MM.1S (cell line): ENCODE data around the gene SRI.

Source experiments
- DNase-seq: peaks from one replicate; pipeline ENCODE4 v3.0.0-alpha.2; 2015
- H2AFZ ChIP-seq: fragments of 300-600 bp; sonication (generic); 2 replicates; pipeline ENCODE4 v1.6.0; 2016; ENCODE audit warnings: antibody characterized with exemption, low read length
- H3F3A ChIP-seq: fragments of 300-600 bp; sonication (generic); 2 replicates; pipeline ENCODE4 v1.6.1; 2016; ENCODE audit warnings: mild to moderate bottlenecking, antibody characterized with exemption, low read length, moderate library complexity, mixed read lengths; ENCODE audit not compliant: insufficient read depth
- H3K27ac ChIP-seq: fragments of 300-600 bp; sonication (generic); 2 replicates; pipeline ENCODE4 v1.5.1; 2016; ENCODE audit warnings: mild to moderate bottlenecking, low read length
- H3K27me3 ChIP-seq: fragments of 300-600 bp; sonication (generic); replicated peaks from 2 replicates; pipeline ENCODE4 v1.6.0; 2016; ENCODE audit warnings: low read length; ENCODE audit not compliant: insufficient read depth
- H3K36me3 ChIP-seq: fragments of 300-600 bp; sonication (generic); replicated peaks from 2 replicates; pipeline ENCODE4 v1.6.1; 2016; ENCODE audit warnings: mild to moderate bottlenecking, low read length, mixed read lengths; ENCODE audit not compliant: insufficient read depth
- H3K4me1 ChIP-seq: fragments of 300-600 bp; sonication (generic); 2 replicates; pipeline ENCODE4 v1.6.1; 2016; ENCODE audit warnings: low read length, mixed read lengths
- H3K4me2 ChIP-seq: fragments of 300-600 bp; sonication (generic); 2 replicates; pipeline ENCODE4 v1.6.0; 2016; ENCODE audit warnings: low read depth, low read length
- H3K4me3 ChIP-seq: fragments of 300-600 bp; sonication (generic); 2 replicates; pipeline ENCODE4 v1.5.1; 2016; ENCODE audit warnings: low read length, mixed read lengths
- H3K79me2 ChIP-seq: fragments of 300-600 bp; sonication (generic); 2 replicates; pipeline ENCODE4 v1.6.1; 2016; ENCODE audit warnings: mixed run types, low read length, mixed read lengths
- H3K9ac ChIP-seq: fragments of 300-600 bp; sonication (generic); 2 replicates; pipeline ENCODE4 v1.6.1; 2016; ENCODE audit warnings: low read length, mixed read lengths
- H3K9me2 ChIP-seq: fragments of 300-600 bp; sonication (generic); replicated peaks from 2 replicates; pipeline ENCODE4 v1.6.1; 2016; ENCODE audit warnings: mild to moderate bottlenecking, low read length, mixed read lengths; ENCODE audit not compliant: insufficient read depth
- H3K9me3 ChIP-seq: fragments of 300-600 bp; sonication (generic); replicated peaks from 2 replicates; pipeline ENCODE4 v1.6.1; 2016; ENCODE audit warnings: mild to moderate bottlenecking, low read length, mixed read lengths; ENCODE audit not compliant: insufficient read depth
- H4K20me1 ChIP-seq: fragments of 300-600 bp; sonication (generic); 2 replicates; pipeline ENCODE4 v1.6.1; 2016; ENCODE audit warnings: mild to moderate bottlenecking, low read length, moderate library complexity, mixed read lengths; ENCODE audit not compliant: insufficient read depth
- CTCF ChIP-seq: fragments of 300-600 bp; sonication (generic); IDR thresholded peaks from 2 replicates; pipeline ENCODE4 v1.5.1; 2016; ENCODE audit warnings: antibody characterized with exemption, low read length, mixed read lengths
- EZH2 ChIP-seq: fragments of 300-600 bp; sonication (generic); optimal IDR thresholded peaks from 2 replicates; pipeline ENCODE3; 2017; ENCODE audit warnings: low read depth, mild to moderate bottlenecking, antibody characterized with exemption, low read length, mixed read lengths
- EZH2phosphoT487 ChIP-seq: fragments of 300-600 bp; sonication (generic); IDR thresholded peaks from 2 replicates; pipeline ENCODE4 v1.6.1; 2018; ENCODE audit warnings: antibody characterized with exemption, low read length

Gene SRI

GRCh38 chr7:88184848-88185304, 35.0 kb downstream of the SRI start:
- Histone ChIP-seq H3K4me2 (peak overlapping the region; percentile 33), H3K9ac (no peak overlapping the region), H3K27ac (0 out of 2 replicates have a peak overlapping the region, but pooled peaks have one; percentile 10), H3K4me3 (no peak overlapping the region), H3K9me3 (no peaks in the 10 kb centered on the region), H4K20me1 (no peaks in the 10 kb centered on the region), H3K79me2 (no peaks in the 10 kb centered on the region), H2AFZ (no peak overlapping the region), H3K4me1 (peaks cover 11% of the 10 kb centered on the region), H3K36me3 (no peaks in the 10 kb centered on the region), H3K27me3 (no peaks in the 10 kb centered on the region), H3F3A (0 out of 2 replicates have a peak, but pooled peaks cover 4% of the 10 kb centered on the region), H3K9me2 (no peaks in the 10 kb centered on the region)
- peak; percentile 75 for DNase-seq
- no peak for TF ChIP-seq EZH2phosphoT487
- no peak for TF ChIP-seq EZH2
- no peak for TF ChIP-seq CTCF

GRCh38 chr7:88183051-88183450, 36.8 kb downstream of the SRI start:
- Histone ChIP-seq H3K4me1 (peaks cover 11% of the 10 kb centered on the region), H3K9me2 (no peaks in the 10 kb centered on the region), H4K20me1 (no peaks in the 10 kb centered on the region), H3K36me3 (no peaks in the 10 kb centered on the region), H3K4me2 (no peak overlapping the region), H3K4me3 (no peak overlapping the region), H3K27me3 (no peaks in the 10 kb centered on the region), H2AFZ (no peak overlapping the region), H3K9ac (no peak overlapping the region), H3K79me2 (no peaks in the 10 kb centered on the region), H3K27ac (no peak overlapping the region), H3F3A (0 out of 2 replicates have a peak, but pooled peaks cover 4% of the 10 kb centered on the region), H3K9me3 (no peaks in the 10 kb centered on the region)
- DNase-seq: no peak
- TF ChIP-seq EZH2: no peak
- TF ChIP-seq EZH2phosphoT487: no peak

GRCh38 chr7:88176190-88176589, 43.6 kb downstream of the SRI start:
- H3K27me3 ChIP-seq: no peaks in the 10 kb centered on the region
- H3K9ac ChIP-seq: no peak overlapping the region
- H3K4me2 ChIP-seq: no peak overlapping the region
- H4K20me1 ChIP-seq: no peaks in the 10 kb centered on the region
- H3K9me2 ChIP-seq: no peaks in the 10 kb centered on the region
- no peaks in the 10 kb centered on the region for H3F3A ChIP-seq
- no peak overlapping the region for H2AFZ ChIP-seq
- H3K4me1 ChIP-seq: no peaks in the 10 kb centered on the region
- H3K9me3 ChIP-seq: no peaks in the 10 kb centered on the region
- DNase-seq: no peak
- no peaks in the 10 kb centered on the region for H3K79me2 ChIP-seq
- no peak overlapping the region for H3K4me3 ChIP-seq
- no peaks in the 10 kb centered on the region for H3K36me3 ChIP-seq
- TF ChIP-seq CTCF: no peak
- TF ChIP-seq EZH2phosphoT487: no peak
- TF ChIP-seq EZH2: no peak
- H3K27ac ChIP-seq: no peak overlapping the region

GRCh38 chr7:88172842-88173241, 47.0 kb downstream of the SRI start:
- Histone ChIP-seq H3K27me3 (no peaks in the 10 kb centered on the region), H3K27ac (no peak overlapping the region), H3K4me1 (no peaks in the 10 kb centered on the region), H3K79me2 (no peaks in the 10 kb centered on the region), H3K9me2 (no peaks in the 10 kb centered on the region), H4K20me1 (no peaks in the 10 kb centered on the region), H3K4me3 (no peak overlapping the region), H3F3A (no peaks in the 10 kb centered on the region), H3K9ac (no peak overlapping the region), H3K9me3 (no peaks in the 10 kb centered on the region), H3K36me3 (no peaks in the 10 kb centered on the region), H2AFZ (no peak overlapping the region), H3K4me2 (0 out of 2 replicates have a peak overlapping the region, but pooled peaks have one; percentile 5)
- no peak for DNase-seq
- TF ChIP-seq EZH2phosphoT487: no peak
- no peak for TF ChIP-seq EZH2
- TF ChIP-seq CTCF: no peak
